Activated CD4-positive, alpha-beta T cell treated with anti-CD3 and anti-CD28 coated beads, Interleukin-2, Interleukin-6, amounts not matched to agents 100 ng/mL and 50 ng/mL, durations not matched to agents 16 hours and 8 hours (primary cell): ENCODE measurements around the gene DEGS2.

Experiments
- DNase-seq: peaks from one replicate; pipeline ENCODE4 v3.0.0-alpha.2; 2020

Gene DEGS2

GRCh38 chr14:100147691-100148464, 11.6 kb downstream of the DEGS2 start:
- no peak for DNase-seq

- peak; percentile 42 for DNase-seq
Measured at GRCh38 chr14:100147181-100147631, 12.2 kb downstream of the DEGS2 start.

- no peak for DNase-seq
Measured at GRCh38 chr14:100146531-100147091, 12.8 kb downstream of the DEGS2 start.

- no peak for DNase-seq
Measured at GRCh38 chr14:100145682-100146464, 13.6 kb downstream of the DEGS2 start.

GRCh38 chr14:100144996-100145646, 14.3 kb downstream of the DEGS2 start:
- DNase-seq = no peak

GRCh38 chr14:100144645-100144995, 14.8 kb downstream of the DEGS2 start:
- no peak for DNase-seq

GRCh38 chr14:100143934-100144333, 15.5 kb downstream of the DEGS2 start:
- no peak for DNase-seq

GRCh38 chr14:100143523-100143922, 15.9 kb downstream of the DEGS2 start:
- DNase-seq = no peak

GRCh38 chr14:100142073-100143040, 17.1 kb downstream of the DEGS2 start:
- no peak for DNase-seq

- no peak for DNase-seq
Measured at GRCh38 chr14:100141098-100141497, 18.3 kb downstream of the DEGS2 start.

- no peak for DNase-seq
Measured at GRCh38 chr14:100140452-100141078, 18.9 kb downstream of the DEGS2 start.

- no peak for DNase-seq
Measured at GRCh38 chr14:100138955-100139354, 20.5 kb downstream of the DEGS2 start.

- no peak for DNase-seq
Measured at GRCh38 chr14:100138082-100138787, 21.2 kb downstream of the DEGS2 start.

- no peak for DNase-seq
Measured at GRCh38 chr14:100137173-100137572, 22.3 kb downstream of the DEGS2 start.

GRCh38 chr14:100135784-100136183, 23.7 kb downstream of the DEGS2 start:
- DNase-seq = no peak

- no peak for DNase-seq
Measured at GRCh38 chr14:100135073-100135472, 24.4 kb downstream of the DEGS2 start.

- DNase-seq = no peak
Measured at GRCh38 chr14:100134586-100134985, 24.9 kb downstream of the DEGS2 start.

GRCh38 chr14:100132903-100133510, 26.4 kb downstream of the DEGS2 start:
- DNase-seq = no peak

GRCh38 chr14:100132161-100132902, 27.1 kb downstream of the DEGS2 start:
- DNase-seq = no peak

GRCh38 chr14:100131181-100131580, 28.3 kb downstream of the DEGS2 start:
- no peak for DNase-seq
